Endometrial microvascular endothelial cells (primary cell): Measurements from ENCODE around the gene ZNF33B. TPM values are rescaled to one million over a fixed set of nuclear protein-coding genes. Genes with fewer than 3 reads are reported as not detected.

Source experiments
- in situ Hi-C: cut with HindIII; loops from 2 replicates; pipeline ENCODE4 v1.10.0; 2017; ENCODE audit warnings: low sequenced_read_pairs, low pct_unique_long_range_greater_than_20kb; ENCODE audit errors: inconsistent ontology term
- total RNA-seq: library from RNA; depleted of rRNA; stranded (reverse); fragments of >200 nt; gene quantifications from one replicate; pipeline ENCODE4 v1.2.3, GENCODE V29; 2015; ENCODE audit errors: inconsistent ontology term

Gene ZNF33B
- total RNA-seq, 1 donor from 2014 or later: 4.6 TPM

GRCh38 chr10:42544945-42545344 is 93.4 kb downstream of the ZNF33B start:
- in situ Hi-C loops: no loop called here

GRCh38 chr10:42543840-42544372 is 94.5 kb downstream of the ZNF33B start:
- in situ Hi-C loops: no loop called here

Other genes with a start within 250 kb of the ZNF33B start
- gene BMS1, start 144.2 kb upstream of the ZNF33B start, total RNA-seq: 15.1 TPM